ENCODE data around the gene MAST1. TPM values are rescaled to one million over a fixed set of nuclear protein-coding genes. Genes with fewer than 3 reads are reported as not detected.
A peak's percentile ranks its signal among the peaks of the same experiment; 100 is the strongest.

MAST1 gene
- total and polyA plus RNA-seq, 5 experiments from 2014 or later, result 0.22 to 4.4 (median 0.97) TPM

- H3K27ac Mint-ChIP-seq, result peak overlapping the region in 7 of 10 donors; percentile 24 to 92 (median 50)
- POLR2A ChIA-PET, result interaction anchor here (0.7 to 1.7 kb wide), 5 partner anchors 15 to 185 kb away, joined by 3 to 6 read pairs (median 3); partner anchors contain the start of genes DHPS, DNASE2 and JUNB
- DNase-seq, result peak in 1 of 10 donors; percentile 60
- peaks cover 0 to 5% (median 0%) of the 10 kb centered on the region in 5 donors for H3K27me3 Mint-ChIP-seq
- H3K4me1 Mint-ChIP-seq, result peaks cover 8 to 13% (median 11%) of the 10 kb centered on the region in 4 donors
- no peaks in the 10 kb centered on the region for H3K9me3 Mint-ChIP-seq
- peak overlapping the region; percentile 50 to 94 (median 88) for H3K4me3 Mint-ChIP-seq
- no peaks in the 10 kb centered on the region for H3K36me3 Mint-ChIP-seq
- no peak for ATAC-seq
Observed at GRCh38 chr19:12866416-12867119, 28.3 kb downstream of the MAST1 start.

DNA sequence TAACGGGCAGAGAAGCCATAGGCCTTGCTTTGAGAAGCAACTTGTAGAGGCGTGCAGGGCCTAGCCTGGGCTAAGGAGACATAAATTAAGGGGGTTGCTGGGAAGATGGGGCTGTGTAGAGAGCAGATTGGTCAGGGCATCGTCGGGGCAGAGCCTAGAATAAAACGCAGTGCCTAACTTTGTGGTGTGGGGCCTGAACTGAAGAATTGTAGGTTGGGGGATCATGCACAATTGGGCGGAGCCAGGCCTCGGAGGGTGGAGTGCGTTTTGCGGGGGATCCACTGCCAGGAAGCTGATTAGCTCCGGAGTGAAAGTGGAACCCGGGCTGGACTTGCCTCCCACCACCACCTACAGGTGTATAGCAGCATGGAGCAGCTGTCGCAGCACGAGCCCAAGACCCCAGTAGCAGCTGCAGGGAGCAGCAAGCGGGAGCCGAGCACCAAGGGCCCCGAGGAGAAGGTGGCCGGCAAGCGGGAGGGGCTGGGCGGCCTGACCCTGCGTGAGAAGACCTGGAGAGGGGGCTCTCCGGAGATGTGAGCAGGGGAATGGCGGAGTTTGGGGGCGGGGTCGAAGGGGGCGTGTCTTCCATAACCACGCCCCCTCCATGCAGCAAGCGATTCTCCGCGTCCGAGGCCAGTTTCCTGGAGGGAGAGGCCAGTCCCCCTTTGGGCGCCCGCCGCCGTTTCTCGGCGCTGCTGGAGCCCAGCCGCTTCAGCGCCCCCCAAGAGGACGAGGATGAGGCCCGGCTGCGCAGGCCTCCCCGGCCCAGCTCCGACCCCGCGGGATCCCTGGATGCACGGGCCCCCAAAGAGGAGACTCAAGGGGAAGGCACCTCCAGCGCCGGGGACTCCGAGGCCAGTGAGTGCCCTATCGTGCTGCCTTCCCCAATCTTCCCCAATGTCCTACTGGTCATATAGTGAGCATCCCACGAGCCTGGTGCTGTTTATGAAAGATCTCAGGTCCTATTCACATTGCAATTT is 29.1 kb downstream of the MAST1 start:
- ATAC-seq (peak; percentile 86 to 89), DNase-seq (peak; percentile 46 to 86 (median 75))
- Mint-ChIP-seq H3K4me3 (peak overlapping the region; percentile 77 to 94 (median 88)), H3K27me3 (peaks cover 0 to 5% (median 0%) of the 10 kb centered on the region in 5 donors), H3K36me3 (peaks cover 0 to 5% (median 0%) of the 10 kb centered on the region in 3 donors), H3K4me1 (peaks cover 11 to 15% (median 12%) of the 10 kb centered on the region in 4 donors), H3K9me3 (peaks cover 0 to 6% (median 0%) of the 10 kb centered on the region in 9 donors), H3K27ac (peak overlapping the region in 8 of 10 donors; percentile 37 to 92 (median 72))
- POLR2A ChIA-PET, result interaction anchor here (0.6 to 1.7 kb wide), 5 partner anchors 14 to 304 kb away, joined by 3 to 6 read pairs (median 3); partner anchors contain the start of genes DHPS and DNASE2

DNA sequence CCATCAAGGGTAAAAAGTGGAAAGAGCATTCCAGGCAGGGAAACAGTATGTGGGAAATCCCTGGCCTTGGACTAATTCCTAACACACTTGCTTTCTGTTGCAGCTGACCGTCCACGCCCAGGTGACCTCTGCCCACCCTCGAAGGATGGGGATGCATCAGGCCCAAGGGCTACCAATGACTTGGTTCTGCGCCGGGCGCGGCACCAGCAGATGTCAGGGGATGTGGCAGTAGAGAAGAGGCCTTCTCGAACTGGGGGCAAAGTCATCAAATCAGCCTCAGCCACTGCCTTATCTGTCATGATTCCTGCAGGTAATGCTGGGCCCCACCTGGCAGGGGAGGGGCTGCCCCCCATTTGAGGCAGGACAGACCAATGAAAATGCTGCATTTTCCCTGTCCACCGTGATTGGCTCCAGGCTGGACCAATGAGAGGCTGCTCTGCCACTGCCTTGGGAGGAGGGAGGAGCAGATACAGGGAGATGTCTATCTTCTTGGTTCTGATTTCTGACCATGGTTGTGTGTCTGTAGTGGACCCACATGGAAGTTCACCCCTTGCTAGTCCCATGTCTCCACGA is 30.3 kb downstream of the MAST1 start:
- Mint-ChIP-seq H3K9me3 (peaks cover 0 to 6% (median 0%) of the 10 kb centered on the region in 9 donors), H3K4me1 (peaks cover 11 to 19% (median 14%) of the 10 kb centered on the region in 4 donors), H3K27ac (peak overlapping the region in 1 of 10 donors; percentile 53), H3K27me3 (peaks cover 0 to 2% (median 0%) of the 10 kb centered on the region in 5 donors), H3K4me3 (peak overlapping the region in 7 of 10 donors; percentile 16 to 88 (median 59)), H3K36me3 (peaks cover 0 to 9% (median 0%) of the 10 kb centered on the region in 3 donors)
- POLR2A ChIA-PET, result interaction anchor here (1.7 kb wide), 1 partner anchor 16 kb away, joined by 5 read pairs; no protein-coding TSS in a partner anchor
- ATAC-seq, result no peak
- peak in 1 of 10 donors; percentile 20 for DNase-seq

GRCh38 chr19:12871681-12872080 is 33.4 kb downstream of the MAST1 start:
- DNase-seq (no peak), ATAC-seq (no peak)
- Mint-ChIP-seq H3K27me3 (no peaks in the 10 kb centered on the region), H3K4me3 (no peak overlapping the region), H3K27ac (peak overlapping the region in 4 of 10 donors; percentile 18 to 78 (median 62)), H3K36me3 (peaks cover 0 to 19% (median 18%) of the 10 kb centered on the region in 3 donors), H3K4me1 (peaks cover 6 to 16% (median 12%) of the 10 kb centered on the region in 4 donors), H3K9me3 (peaks cover 0 to 6% (median 0%) of the 10 kb centered on the region in 9 donors)
- POLR2A ChIA-PET, result interaction anchor here (0.6 to 0.7 kb wide), 3 partner anchors 9 to 35 kb away, joined by 3 to 4 read pairs (median 4); no protein-coding TSS in a partner anchor

GRCh38 chr19:12872255-12872654 is 33.9 kb downstream of the MAST1 start:
- Mint-ChIP-seq H3K27me3 (no peaks in the 10 kb centered on the region), H3K27ac (peak overlapping the region in 1 of 10 donors; percentile 41), H3K36me3 (peaks cover 0 to 23% (median 18%) of the 10 kb centered on the region in 3 donors), H3K4me3 (no peak overlapping the region), H3K4me1 (peaks cover 3 to 10% (median 7%) of the 10 kb centered on the region in 4 donors), H3K9me3 (peaks cover 0 to 6% (median 0%) of the 10 kb centered on the region in 9 donors)
- POLR2A ChIA-PET, result interaction anchor here (0.5 to 2.1 kb wide), 3 partner anchors 13 to 237 kb away, joined by 3 to 13 read pairs (median 4); partner anchors contain the start of gene GCDH
- DNase-seq (no peak), ATAC-seq (no peak)

DNA sequence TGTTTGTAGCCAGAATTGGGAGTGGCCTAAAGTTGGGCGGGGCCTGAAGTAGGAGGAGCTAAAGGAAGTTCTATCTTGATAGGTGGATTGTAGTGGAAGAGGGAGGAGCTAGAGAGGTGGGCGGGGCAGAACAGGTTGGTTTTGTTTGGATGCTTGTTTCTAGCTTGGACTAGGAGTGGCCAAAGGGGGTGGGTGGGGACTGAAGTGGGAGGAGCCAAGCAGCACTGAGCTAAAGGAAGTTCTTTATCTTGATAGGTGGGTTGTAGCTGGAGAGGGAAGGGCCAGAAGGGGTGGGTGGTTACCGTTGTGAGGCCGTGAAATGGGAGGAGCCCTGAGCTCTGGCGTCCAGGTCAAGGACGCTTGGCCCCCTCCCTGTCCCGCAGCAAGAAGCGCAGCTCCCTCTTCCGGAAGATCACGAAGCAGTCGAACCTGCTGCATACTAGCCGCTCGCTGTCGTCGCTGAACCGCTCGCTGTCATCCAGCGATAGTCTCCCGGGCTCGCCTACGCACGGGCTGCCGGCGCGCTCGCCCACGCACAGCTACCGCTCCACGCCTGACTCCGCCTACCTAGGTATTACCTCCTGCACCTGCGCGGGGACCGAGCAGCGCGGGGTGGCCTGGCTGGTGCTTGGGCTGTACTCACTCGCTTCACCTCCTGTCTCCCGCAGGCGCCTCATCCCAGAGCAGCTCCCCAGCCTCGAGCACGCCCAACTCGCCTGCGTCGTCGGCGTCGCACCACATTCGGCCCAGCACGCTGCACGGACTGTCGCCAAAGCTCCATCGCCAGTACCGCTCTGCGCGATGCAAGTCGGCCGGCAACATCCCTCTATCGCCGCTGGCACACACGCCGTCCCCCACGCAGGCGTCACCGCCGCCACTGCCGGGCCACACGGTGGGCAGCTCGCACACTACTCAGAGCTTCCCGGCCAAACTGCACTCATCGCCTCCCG is 34.9 kb downstream of the MAST1 start:
- Mint-ChIP-seq H3K4me1 (peaks cover 2 to 8% (median 6%) of the 10 kb centered on the region in 4 donors), H3K27ac (peak overlapping the region in 5 of 10 donors; percentile 40 to 84 (median 74)), H3K36me3 (peaks cover 0 to 30% (median 23%) of the 10 kb centered on the region in 3 donors), H3K27me3 (no peaks in the 10 kb centered on the region), H3K4me3 (peak overlapping the region in 7 of 10 donors; percentile 22 to 64 (median 54)), H3K9me3 (peaks cover 0 to 6% (median 0%) of the 10 kb centered on the region in 9 donors)
- POLR2A ChIA-PET, result interaction anchor here (0.5 to 2.1 kb wide), 6 partner anchors 8 to 236 kb away, joined by 3 to 13 read pairs (median 4); partner anchors contain the start of genes DNASE2 and GCDH
- peak in 9 of 10 donors; percentile 23 to 79 (median 58) for DNase-seq
- ATAC-seq, result peak; percentile 75 to 83

DNA sequence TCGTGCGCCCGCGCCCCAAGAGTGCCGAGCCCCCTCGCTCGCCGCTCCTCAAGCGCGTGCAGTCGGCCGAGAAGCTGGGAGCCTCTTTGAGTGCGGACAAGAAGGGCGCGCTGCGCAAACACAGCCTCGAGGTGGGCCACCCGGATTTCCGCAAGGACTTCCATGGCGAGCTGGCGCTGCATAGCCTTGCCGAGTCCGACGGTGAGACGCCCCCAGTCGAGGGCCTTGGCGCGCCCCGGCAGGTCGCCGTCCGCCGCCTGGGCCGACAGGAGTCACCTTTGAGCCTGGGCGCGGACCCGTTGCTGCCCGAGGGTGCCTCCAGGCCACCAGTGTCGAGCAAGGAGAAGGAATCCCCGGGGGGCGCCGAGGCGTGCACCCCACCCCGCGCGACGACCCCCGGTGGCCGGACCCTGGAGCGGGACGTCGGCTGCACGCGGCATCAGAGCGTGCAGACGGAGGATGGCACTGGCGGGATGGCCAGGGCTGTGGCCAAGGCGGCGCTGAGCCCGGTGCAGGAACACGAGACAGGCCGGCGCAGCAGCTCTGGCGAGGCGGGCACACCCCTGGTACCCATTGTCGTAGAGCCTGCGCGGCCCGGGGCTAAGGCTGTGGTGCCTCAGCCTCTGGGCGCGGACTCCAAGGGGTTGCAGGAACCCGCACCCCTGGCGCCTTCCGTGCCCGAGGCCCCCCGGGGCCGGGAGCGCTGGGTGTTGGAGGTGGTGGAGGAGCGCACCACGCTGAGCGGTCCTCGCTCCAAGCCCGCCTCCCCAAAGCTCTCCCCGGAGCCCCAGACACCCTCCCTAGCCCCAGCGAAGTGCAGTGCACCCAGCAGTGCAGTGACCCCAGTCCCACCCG is 35.8 kb downstream of the MAST1 start:
- no peak for ATAC-seq
- H3K9me3 Mint-ChIP-seq, result peaks cover 0 to 6% (median 0%) of the 10 kb centered on the region in 9 donors
- H3K4me3 Mint-ChIP-seq, result peak overlapping the region in 3 of 10 donors; percentile 37 to 64 (median 54)
- DNase-seq, result no peak
- peaks cover 0 to 9% (median 6%) of the 10 kb centered on the region in 4 donors for H3K4me1 Mint-ChIP-seq
- H3K27ac Mint-ChIP-seq, result no peak overlapping the region
- H3K36me3 Mint-ChIP-seq, result peaks cover 0 to 37% (median 27%) of the 10 kb centered on the region in 3 donors
- H3K27me3 Mint-ChIP-seq, result no peaks in the 10 kb centered on the region
- POLR2A ChIA-PET, result interaction anchor here (0.8 to 2.1 kb wide), 3 partner anchors 10 to 16 kb away, joined by 3 to 13 read pairs (median 3); partner anchors contain the start of gene GCDH

DNA sequence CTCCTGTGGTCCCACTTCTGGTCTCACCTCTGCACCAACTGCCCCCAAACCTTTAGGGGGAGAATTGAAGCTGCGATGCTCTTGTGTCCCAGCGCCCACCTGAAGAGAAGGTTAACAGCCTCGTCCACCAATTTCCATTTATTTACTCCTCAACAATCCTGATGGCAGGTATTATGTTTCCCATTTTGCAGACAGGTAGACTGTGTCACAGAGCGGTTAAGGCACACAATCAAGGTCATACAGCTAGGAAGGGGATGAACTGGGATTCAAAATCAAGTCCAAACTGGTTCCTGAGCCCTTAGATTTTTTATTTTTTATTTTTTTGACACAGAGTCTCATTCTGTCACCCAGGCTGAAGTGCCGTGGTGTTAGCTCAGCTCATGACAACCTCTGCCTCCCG is 36.8 kb downstream of the MAST1 start:
- H3K27me3 Mint-ChIP-seq, result no peaks in the 10 kb centered on the region
- H3K36me3 Mint-ChIP-seq, result peaks cover 0 to 42% (median 27%) of the 10 kb centered on the region in 3 donors
- H3K9me3 Mint-ChIP-seq, result peaks cover 0 to 6% (median 0%) of the 10 kb centered on the region in 9 donors
- no peak for DNase-seq
- ATAC-seq, result no peak
- peaks cover 3 to 15% (median 10%) of the 10 kb centered on the region in 4 donors for H3K4me1 Mint-ChIP-seq
- H3K4me3 Mint-ChIP-seq, result peak overlapping the region in 1 of 10 donors; percentile 48
- POLR2A ChIA-PET, result no interaction called here
- H3K27ac Mint-ChIP-seq, result no peak overlapping the region

GRCh38 chr19:12880551-12881171 is 42.3 kb downstream of the MAST1 start:
- Mint-ChIP-seq H3K4me3 (peak overlapping the region; percentile 83 to 91 (median 89)), H3K27me3 (no peaks in the 10 kb centered on the region), H3K27ac (peak overlapping the region; percentile 66 to 93 (median 89)), H3K36me3 (peaks cover 0 to 34% (median 12%) of the 10 kb centered on the region in 3 donors), H3K9me3 (peaks cover 0 to 7% (median 0%) of the 10 kb centered on the region in 9 donors), H3K4me1 (peaks cover 9 to 31% (median 25%) of the 10 kb centered on the region in 4 donors)
- POLR2A ChIA-PET, result interaction anchor here (0.5 to 5.7 kb wide), 13 partner anchors 8 to 199 kb away, joined by 3 to 35 read pairs (median 5); partner anchors contain the start of genes DHPS, FARSA, GCDH and SYCE2
- ATAC-seq, result peak in 1 of 2 donors; percentile 18
- peak in 1 of 10 donors; percentile 20 for DNase-seq
